IMR-90 (cell line): ENCODE results near the gene ALS2. TPM values are rescaled to one million over a fixed set of nuclear protein-coding genes. Genes with fewer than 3 reads are reported as not detected.

Experiments used
- ATAC-seq: fragments of 200-7000 bp; cut with Tn5 transposase; 2 replicates; pipeline ENCODE4 v1.9.1; 2020; ENCODE audit warnings: low read depth, mild to moderate bottlenecking, moderate library complexity
- BruUV-seq: library from RNA; stranded (reverse); fragments of 400-500 nt; replicated peaks from 2 replicates; lab custom pipeline; 2021; lab: Mats Ljungman, UMichigan
- CTCF ChIA-PET: fragments of 300-600 bp; formaldehyde crosslinking; extraction: SDS; loops from one replicate; lab custom pipeline; 2021; ENCODE audit warnings: antibody characterized with exemption; lab: Yijun Ruan, JAX
- POLR2A ChIA-PET: fragments of 300-600 bp; sonication (Branson Sonifier 250); formaldehyde crosslinking; loops from one replicate; lab custom pipeline; 2022; ENCODE audit warnings: antibody characterized with exemption; ENCODE audit not compliant: unreplicated experiment; lab: Charles Lee
- DNase-seq: peaks from one replicate; pipeline ENCODE4 v3.0.0; 2013
- H2AFZ ChIP-seq: replicated peaks from 2 replicates; pipeline ENCODE3; 2013; ENCODE audit warnings: low read length, mild to moderate bottlenecking; ENCODE audit not compliant: poor library complexity
- H2AK5ac ChIP-seq: 2 replicates; pipeline ENCODE4 v1.6.1; 2013; ENCODE audit warnings: low read depth, low read length, inconsistent platforms
- H2AK9ac ChIP-seq: replicated peaks from 2 replicates; pipeline ENCODE3; 2013; ENCODE audit warnings: mild to moderate bottlenecking, low read depth, low read length, moderate library complexity; ENCODE audit not compliant: poor library complexity
- H2BK120ac ChIP-seq: 2 replicates; pipeline ENCODE4 v1.6.1; 2013; ENCODE audit warnings: low read depth, low read length, inconsistent platforms
- H2BK15ac ChIP-seq: 3 replicates; pipeline ENCODE4 v1.6.1; 2013; ENCODE audit warnings: low read depth, low read length, inconsistent platforms
- H2BK20ac ChIP-seq: 2 replicates; pipeline ENCODE4 v1.6.1; 2013; ENCODE audit warnings: low read depth, mild to moderate bottlenecking, inconsistent platforms, low read length, moderate library complexity
- H2BK5ac ChIP-seq: 2 replicates; pipeline ENCODE4 v1.6.1; 2013; ENCODE audit warnings: mild to moderate bottlenecking, low read depth, low read length, inconsistent platforms; ENCODE audit not compliant: poor library complexity, severe bottlenecking
- H3K14ac ChIP-seq: replicated peaks from 2 replicates; pipeline ENCODE4 v1.6.1; 2013; ENCODE audit warnings: low read depth, low read length, inconsistent platforms
- H3K18ac ChIP-seq: 2 replicates; pipeline ENCODE4 v1.6.1; 2013; ENCODE audit warnings: low read depth, low read length, control low read depth
- H3K23ac ChIP-seq: 2 replicates; pipeline ENCODE4 v1.6.1; 2013; ENCODE audit warnings: low read depth, low read length, inconsistent platforms
- H3K27ac ChIP-seq: 2 replicates; pipeline ENCODE4 v1.5.1; 2013; ENCODE audit warnings: mild to moderate bottlenecking, control low read depth, low read length; ENCODE audit not compliant: insufficient read depth
- H3K27me3 ChIP-seq: 2 replicates; pipeline ENCODE4 v1.6.1; 2013; ENCODE audit warnings: low read length; ENCODE audit not compliant: control insufficient read depth, insufficient read depth
- H3K36me3 ChIP-seq: 2 replicates; pipeline ENCODE4 v1.6.1; 2013; ENCODE audit warnings: low read length, mixed read lengths; ENCODE audit not compliant: control insufficient read depth, insufficient read depth
- H3K4ac ChIP-seq: 2 replicates; pipeline ENCODE4 v1.6.1; 2013; ENCODE audit warnings: low read depth, low read length, inconsistent platforms
- H3K4me1 ChIP-seq: 2 replicates; pipeline ENCODE4 v1.6.1; 2013; ENCODE audit warnings: low read length, mixed read lengths; ENCODE audit not compliant: control insufficient read depth, insufficient read depth
- H3K4me2 ChIP-seq: 2 replicates; pipeline ENCODE4 v1.6.1; 2013; ENCODE audit warnings: low read depth, mild to moderate bottlenecking, control low read depth, low read length, moderate library complexity
- H3K4me3 ChIP-seq: 2 replicates; pipeline ENCODE4 v1.5.1; 2013; ENCODE audit warnings: low read depth, mild to moderate bottlenecking, control low read depth, low read length, moderate library complexity; ENCODE audit not compliant: insufficient read depth
- H3K56ac ChIP-seq: 2 replicates; pipeline ENCODE4 v1.6.1; 2013; ENCODE audit warnings: low read length, inconsistent platforms; ENCODE audit not compliant: insufficient read depth; ENCODE audit errors: extremely low read depth
- H3K79me1 ChIP-seq, 2 experiments: 2 replicates each; pipeline ENCODE4 v1.6.1; 2013; ENCODE audit warnings: low read length in 2 of 2, inconsistent platforms in 1 of 2, low read depth in 1 of 2
- H3K9ac ChIP-seq: 2 replicates; pipeline ENCODE4 v1.6.1; 2013; ENCODE audit warnings: low read depth, low read length, control low read depth
- H3K9me1 ChIP-seq: 2 replicates; pipeline ENCODE4 v1.6.1; 2013; ENCODE audit warnings: low read length, inconsistent platforms; ENCODE audit not compliant: insufficient read depth
- H3K9me3 ChIP-seq: 2 replicates; pipeline ENCODE4 v1.6.1; 2013; ENCODE audit warnings: low read length; ENCODE audit not compliant: control insufficient read depth, insufficient read depth
- H4K20me1 ChIP-seq: 2 replicates; pipeline ENCODE4 v1.6.1; 2013; ENCODE audit warnings: low read length, inconsistent platforms; ENCODE audit not compliant: insufficient read depth
- H4K5ac ChIP-seq: 2 replicates; pipeline ENCODE4 v1.6.1; 2013; ENCODE audit warnings: mild to moderate bottlenecking, low read depth, low read length, control low read depth
- H4K8ac ChIP-seq, 2 experiments: 2 replicates each; pipeline ENCODE4 v1.6.1; 2013; ENCODE audit warnings: low read depth in 2 of 2, low read length in 2 of 2, control low read depth in 1 of 2, inconsistent platforms in 1 of 2
- H4K91ac ChIP-seq: 2 replicates; pipeline ENCODE4 v1.6.1; 2013; ENCODE audit warnings: low read depth, low read length, inconsistent platforms; ENCODE audit not compliant: insufficient read depth
- POLR2A ChIP-seq: IDR thresholded peaks from 2 replicates; pipeline ENCODE4 v1.6.1; 2012; ENCODE audit warnings: mild to moderate bottlenecking, low read depth, low read length
- RFX5 ChIP-seq: IDR thresholded peaks from 2 replicates; pipeline ENCODE4 v1.8.0; 2012; ENCODE audit warnings: low read depth, mild to moderate bottlenecking, low read length, moderate library complexity
- WGBS, 2 experiments: methylation state at CpG; one replicate each; pipeline versions ENCODE4 v1.1.5 to v1.1.7; 2013; ENCODE audit warnings: missing lambda C conversion rate in 2 of 2; ENCODE audit not compliant: insufficient read length in 1 of 2; ENCODE audit errors: extremely low coverage in 2 of 2; 5-methylcytosine and 5-hydroxymethylcytosine counted together
- dilution Hi-C: fragments of 300-500 bp; cut with HindIII; formaldehyde crosslinking; loops from one replicate; pipeline ENCODE4 v1.14.3; 2018; ENCODE audit warnings: low sequenced_read_pairs; ENCODE audit not compliant: unreplicated experiment
- in situ Hi-C: fragments of 300-500 bp; cut with MboI; formaldehyde crosslinking; loops from 3 replicates; pipeline ENCODE4 v1.14.3; 2019; ENCODE audit warnings: low sequenced_read_pairs, inconsistent platforms, mixed read lengths
- intact Hi-C: fragments of 100-400 bp; cut with micrococcal nuclease; formaldehyde crosslinking; loops from 2 replicates; pipeline ENCODE4 v1.10.0; 2022
- polyA plus RNA-seq, 3 experiments: library from polyadenylated mRNA; depleted of rRNA; stranded (reverse); fragments of >200 nt; gene quantifications; 2 replicates each; pipeline ENCODE4 v1.2.3, GENCODE V29; 2012; ENCODE audit warnings: low replicate concordance in 1 of 3
- total RNA-seq: library from RNA; depleted of rRNA; stranded (reverse); fragments of >200 nt; gene quantifications from 2 replicates; pipeline ENCODE4 v1.2.3, GENCODE V29; 2012
- TF ChIP-seq, protein P1 (sequence below): fragments of 150-350 bp; IDR thresholded peaks from 2 replicates; pipeline ENCODE4 v1.6.1; 2017; ENCODE audit warnings: mild to moderate bottlenecking, antibody characterized with exemption, low read length, low read depth

Gene ALS2
- total and polyA plus RNA-seq, 2 of the 4 experiments (the other 2 are of a cell fraction) = 14.4 to 42.3 TPM

DNA sequence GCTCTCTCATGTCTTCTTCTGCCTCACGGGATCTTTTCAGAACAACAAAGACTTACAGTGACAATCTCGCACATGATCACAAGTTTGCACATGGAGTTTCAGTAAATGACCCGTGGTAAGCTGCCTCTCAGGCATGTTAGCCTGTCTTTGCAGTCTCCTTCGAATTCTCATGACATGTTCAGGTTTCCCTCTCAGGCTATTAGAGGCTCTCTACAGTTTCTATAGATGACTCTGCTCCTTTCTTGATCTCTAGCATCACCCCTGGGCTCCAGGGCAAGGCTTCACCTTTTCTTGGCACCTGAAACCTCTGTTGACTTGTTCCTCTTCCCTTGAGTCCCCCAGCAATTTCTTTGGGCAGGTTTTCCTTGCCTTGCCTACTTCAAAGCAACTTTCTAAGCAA lies 105.3 kb downstream of the ALS2 start:
- DNase-seq = no peak
- Histone ChIP-seq H2BK15ac (no peak overlapping the region), H3K27me3 (no peaks in the 10 kb centered on the region), H2BK20ac (no peak overlapping the region), H3K9me1 (no peaks in the 10 kb centered on the region), H2AK9ac (no peak overlapping the region), H3K79me1 (no peaks in the 10 kb centered on the region), H3K23ac (no peak overlapping the region), H3K9me3 (no peaks in the 10 kb centered on the region), H3K27ac (no peak overlapping the region), H3K14ac (no peak overlapping the region), H3K18ac (no peak overlapping the region), H2BK120ac (no peak overlapping the region), H3K4ac (no peak overlapping the region), H2AFZ (no peak overlapping the region), H3K36me3 (peaks cover 1% of the 10 kb centered on the region; the same call in 1 of the 2 replicates), H4K20me1 (no peaks in the 10 kb centered on the region), H3K9ac (no peak overlapping the region), H3K4me1 (no peaks in the 10 kb centered on the region), H4K8ac (no peak overlapping the region), H3K56ac (no peak overlapping the region), H4K91ac (no peak overlapping the region), H3K4me2 (no peak overlapping the region), H2AK5ac (no peak overlapping the region), H3K4me3 (no peak overlapping the region), H2BK5ac (no peak overlapping the region), H4K5ac (no peak overlapping the region)
- intact Hi-C loops (no loop called here), dilution Hi-C loops (no loop called here), in situ Hi-C loops (no loop called here)
- ChIA-PET POLR2A (no interaction called here), CTCF (no interaction called here)
- TF ChIP-seq, protein P1, sequence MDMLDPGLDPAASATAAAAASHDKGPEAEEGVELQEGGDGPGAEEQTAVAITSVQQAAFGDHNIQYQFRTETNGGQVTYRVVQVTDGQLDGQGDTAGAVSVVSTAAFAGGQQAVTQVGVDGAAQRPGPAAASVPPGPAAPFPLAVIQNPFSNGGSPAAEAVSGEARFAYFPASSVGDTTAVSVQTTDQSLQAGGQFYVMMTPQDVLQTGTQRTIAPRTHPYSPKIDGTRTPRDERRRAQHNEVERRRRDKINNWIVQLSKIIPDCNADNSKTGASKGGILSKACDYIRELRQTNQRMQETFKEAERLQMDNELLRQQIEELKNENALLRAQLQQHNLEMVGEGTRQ = no peak
- no peak for TF ChIP-seq RFX5
- no peak for TF ChIP-seq POLR2A
- no peak for ATAC-seq
- WGBS, 2 experiments = 100% methylated on average over 2 of the region's 4 CpGs; no CpG with 5 or more reads in 1 of the 2 experiments
- no TSS peak for BruUV-seq
